ENCODE measurements around the gene CASZ1. TPM values are rescaled to one million over a fixed set of nuclear protein-coding genes. Genes with fewer than 3 reads are reported as not detected.

The CASZ1 gene
- total and polyA plus RNA-seq, 2 experiments from 2014 or later, result 3.6 to 6.9 TPM

GRCh38 chr1:10771789-10772188, 24.7 kb downstream of the CASZ1 start:
- Histone ChIP-seq H2AFZ (no peak overlapping the region), H4K20me1 (ENCODE audit: insufficient read depth, poor library complexity, severe bottlenecking) (no peaks in the 10 kb centered on the region), H3K9me2 (replicated peaks; ENCODE audit: insufficient read depth) (no peaks in the 10 kb centered on the region), H3K27ac (no peak overlapping the region), H3K4me1 (ENCODE audit: insufficient read depth) (no peaks in the 10 kb centered on the region), H3K9me3 (ENCODE audit: low read depth) (no peaks in the 10 kb centered on the region), H3K4me2 (no peak overlapping the region), H3K27me3 (no peaks in the 10 kb centered on the region), H3K79me2 (no peaks in the 10 kb centered on the region), H3K4me3 (no peak overlapping the region), H3K36me3 (replicated peaks; ENCODE audit: insufficient read depth, low read depth) (no peaks in the 10 kb centered on the region)
- 73% methylated on average over 8 of the region's 8 CpGs for WGBS (ENCODE audit: low lambda C conversion rate, missing lambda C conversion rate)
- TF ChIP-seq EZH2phosphoT487 (IDR thresholded peaks at IDR 0.05; ENCODE audit: low read depth, severe bottlenecking, unreplicated experiment) (no peak), EZH2 (IDR thresholded peaks at IDR 0.05; ENCODE audit: borderline replicate concordance) (no peak), CTCF (IDR thresholded peaks at IDR 0.05; ENCODE audit: poor library complexity) (no peak)
- DNase-seq (ENCODE audit: low spot score), result no peak

- Histone ChIP-seq H3K4me2 (no peak overlapping the region), H3K9me3 (ENCODE audit: low read depth) (no peaks in the 10 kb centered on the region), H3K27me3 (no peaks in the 10 kb centered on the region), H3K36me3 (replicated peaks; ENCODE audit: insufficient read depth, low read depth) (no peaks in the 10 kb centered on the region), H2AFZ (no peak overlapping the region), H3K4me1 (ENCODE audit: insufficient read depth) (peaks cover 5% of the 10 kb centered on the region), H3K79me2 (no peaks in the 10 kb centered on the region), H3K4me3 (no peak overlapping the region), H4K20me1 (ENCODE audit: insufficient read depth, poor library complexity, severe bottlenecking) (no peaks in the 10 kb centered on the region), H3K9me2 (replicated peaks; ENCODE audit: insufficient read depth) (no peaks in the 10 kb centered on the region), H3K27ac (no peak overlapping the region)
- no peak for TF ChIP-seq CTCF (IDR thresholded peaks at IDR 0.05; ENCODE audit: poor library complexity)
- 95% methylated on average over 7 of the region's 7 CpGs for WGBS (ENCODE audit: low lambda C conversion rate, missing lambda C conversion rate)
- DNase-seq (ENCODE audit: low spot score), result no peak
Measured at GRCh38 chr1:10768552-10768951, 27.9 kb downstream of the CASZ1 start.

GRCh38 chr1:10767282-10767681, 29.2 kb downstream of the CASZ1 start:
- Histone ChIP-seq H3K27me3 (no peaks in the 10 kb centered on the region), H2AFZ (no peak overlapping the region), H3K4me2 (no peak overlapping the region), H3K9me2 (replicated peaks; ENCODE audit: insufficient read depth) (no peaks in the 10 kb centered on the region), H3K4me1 (ENCODE audit: insufficient read depth) (peaks cover 7% of the 10 kb centered on the region), H3K36me3 (replicated peaks; ENCODE audit: insufficient read depth, low read depth) (no peaks in the 10 kb centered on the region), H4K20me1 (ENCODE audit: insufficient read depth, poor library complexity, severe bottlenecking) (no peaks in the 10 kb centered on the region), H3K27ac (no peak overlapping the region), H3K79me2 (no peaks in the 10 kb centered on the region), H3K9me3 (ENCODE audit: low read depth) (no peaks in the 10 kb centered on the region), H3K4me3 (no peak overlapping the region)
- TF ChIP-seq EZH2phosphoT487 (IDR thresholded peaks at IDR 0.05; ENCODE audit: low read depth, severe bottlenecking, unreplicated experiment) (no peak), EZH2 (IDR thresholded peaks at IDR 0.05; ENCODE audit: borderline replicate concordance) (no peak), CTCF (IDR thresholded peaks at IDR 0.05; ENCODE audit: poor library complexity) (no peak)
- no peak for DNase-seq (ENCODE audit: low spot score)
- WGBS (ENCODE audit: low lambda C conversion rate, missing lambda C conversion rate), result 76% methylated on average over 9 of the region's 9 CpGs

Measured in hepatocyte (in vitro differentiated cells).